SJCRH30 (cell line): Measurements from ENCODE around the gene MOCOS. TPM values are rescaled to one million over a fixed set of nuclear protein-coding genes. Genes with fewer than 3 reads are reported as not detected.
A peak's percentile ranks its signal among the peaks of the same experiment; 100 is the strongest.
"Not testable (repeated sequence)": the region's sequence is repeated elsewhere in the genome, so short reads cannot be mapped to it uniquely, and the experiment has no call there.

ENCODE experiments used
- DNase-seq, 2 experiments: peaks; one replicate each; pipeline ENCODE4 v3.0.0-alpha.2; 2015 to 2020
- H3K27ac ChIP-seq: fragments of 250-450 bp; sonication (Bioruptor Pico); 2 replicates; pipeline ENCODE4 v1.5.1; 2020; ENCODE audit warnings: mild to moderate bottlenecking, moderate library complexity
- H3K27me3 ChIP-seq: fragments of 250-450 bp; sonication (Bioruptor Pico); 2 replicates; pipeline ENCODE4 v1.5.1; 2020; ENCODE audit warnings: mild to moderate bottlenecking, moderate library complexity
- H3K36me3 ChIP-seq: fragments of 250-450 bp; sonication (Bioruptor Pico); 2 replicates; pipeline ENCODE4 v1.5.1; 2020; ENCODE audit warnings: mild to moderate bottlenecking, moderate library complexity
- H3K4me1 ChIP-seq: fragments of 250-450 bp; sonication (Bioruptor Pico); 2 replicates; pipeline ENCODE4 v1.5.1; 2020; ENCODE audit warnings: mild to moderate bottlenecking, moderate library complexity
- H3K4me3 ChIP-seq: fragments of 250-450 bp; sonication (Bioruptor Pico); 2 replicates; pipeline ENCODE4 v1.5.1; 2020; ENCODE audit warnings: mild to moderate bottlenecking, moderate library complexity
- H3K9me3 ChIP-seq: fragments of 250-450 bp; sonication (Bioruptor Pico); replicated peaks from 2 replicates; pipeline ENCODE4 v1.5.1; 2020; ENCODE audit warnings: mild to moderate bottlenecking, moderate library complexity
- total RNA-seq: library from RNA; depleted of rRNA; stranded (reverse); fragments of >200 nt; shearing (Covaris generic); gene quantifications from 2 replicates; pipeline ENCODE4 v1.2.3, GENCODE V29; 2014

MOCOS gene
- total RNA-seq, 1 experiment from 2014 or later = not detected

GRCh38 chr18:36205166-36205565 lies 17.9 kb downstream of the MOCOS start:
- no peak overlapping the region for H3K4me3 ChIP-seq
- H3K27me3 ChIP-seq = no peaks in the 10 kb centered on the region
- H3K4me1 ChIP-seq = no peaks in the 10 kb centered on the region
- no peak overlapping the region for H3K27ac ChIP-seq
- no peaks in the 10 kb centered on the region for H3K9me3 ChIP-seq
- H3K36me3 ChIP-seq = no peaks in the 10 kb centered on the region
- no peak for DNase-seq

GRCh38 chr18:36207303-36207702 lies 20.0 kb downstream of the MOCOS start:
- H3K27ac ChIP-seq = no peak overlapping the region
- H3K4me1 ChIP-seq = no peaks in the 10 kb centered on the region
- no peak overlapping the region for H3K4me3 ChIP-seq
- no peaks in the 10 kb centered on the region for H3K27me3 ChIP-seq
- no peak for DNase-seq
- no peaks in the 10 kb centered on the region for H3K9me3 ChIP-seq
- no peaks in the 10 kb centered on the region for H3K36me3 ChIP-seq

- H3K27me3 ChIP-seq, H3K27ac ChIP-seq, H3K9me3 ChIP-seq: not testable (repeated sequence)
Observed at GRCh38 chr18:36207969-36208368, 20.7 kb downstream of the MOCOS start.

GRCh38 chr18:36211612-36212065 lies 24.3 kb downstream of the MOCOS start:
- Histone ChIP-seq H3K4me1 (no peaks in the 10 kb centered on the region), H3K36me3 (no peaks in the 10 kb centered on the region), H3K27ac (no peak overlapping the region), H3K9me3 (no peaks in the 10 kb centered on the region), H3K4me3 (no peak overlapping the region), H3K27me3 (no peaks in the 10 kb centered on the region)
- no peak for DNase-seq

More at GRCh38 chr18:36207969-36208368, 20.7 kb downstream of the MOCOS start:
- not testable (repeated sequence) for H3K36me3 ChIP-seq, H3K4me3 ChIP-seq, DNase-seq, H3K4me1 ChIP-seq

GRCh38 chr18:36212301-36213171 lies 25.2 kb downstream of the MOCOS start:
- no peak overlapping the region for H3K4me3 ChIP-seq
- no peaks in the 10 kb centered on the region for H3K4me1 ChIP-seq
- H3K27ac ChIP-seq = no peak overlapping the region
- no peak for DNase-seq
- H3K9me3 ChIP-seq = no peaks in the 10 kb centered on the region
- H3K36me3 ChIP-seq = no peaks in the 10 kb centered on the region
- no peaks in the 10 kb centered on the region for H3K27me3 ChIP-seq

GRCh38 chr18:36214811-36215210 lies 27.5 kb downstream of the MOCOS start:
- DNase-seq = no peak
- H3K27ac ChIP-seq = no peak overlapping the region

GRCh38 chr18:36215577-36215976 lies 28.3 kb downstream of the MOCOS start:
- Histone ChIP-seq H3K4me1 (no peaks in the 10 kb centered on the region), H3K27ac (no peak overlapping the region), H3K4me3 (no peak overlapping the region), H3K27me3 (no peaks in the 10 kb centered on the region), H3K9me3 (no peaks in the 10 kb centered on the region), H3K36me3 (no peaks in the 10 kb centered on the region)
- DNase-seq = no peak

More at GRCh38 chr18:36214811-36215210, 27.5 kb downstream of the MOCOS start:
- no peaks in the 10 kb centered on the region for H3K27me3 ChIP-seq
- no peaks in the 10 kb centered on the region for H3K9me3 ChIP-seq
- H3K4me3 ChIP-seq = no peak overlapping the region
- no peaks in the 10 kb centered on the region for H3K4me1 ChIP-seq
- no peaks in the 10 kb centered on the region for H3K36me3 ChIP-seq

GRCh38 chr18:36217348-36217747 lies 30.1 kb downstream of the MOCOS start:
- Histone ChIP-seq H3K27me3 (no peaks in the 10 kb centered on the region), H3K27ac (no peak overlapping the region), H3K36me3 (no peaks in the 10 kb centered on the region), H3K4me3 (no peak overlapping the region), H3K4me1 (no peaks in the 10 kb centered on the region), H3K9me3 (no peaks in the 10 kb centered on the region)
- DNase-seq = no peak

- Histone ChIP-seq H3K4me3 (no peak overlapping the region), H3K27me3 (no peaks in the 10 kb centered on the region)
- no peak for DNase-seq
Observed at GRCh38 chr18:36229188-36229587, 41.9 kb downstream of the MOCOS start.

GRCh38 chr18:36240510-36240909 lies 53.2 kb downstream of the MOCOS start:
- not testable (repeated sequence) for H3K36me3 ChIP-seq, H3K4me3 ChIP-seq

More at GRCh38 chr18:36229188-36229587, 41.9 kb downstream of the MOCOS start:
- H3K27ac ChIP-seq = no peak overlapping the region
- H3K36me3 ChIP-seq = no peaks in the 10 kb centered on the region
- no peaks in the 10 kb centered on the region for H3K4me1 ChIP-seq
- H3K9me3 ChIP-seq = no peaks in the 10 kb centered on the region

GRCh38 chr18:36241831-36242230 lies 54.5 kb downstream of the MOCOS start:
- DNase-seq = no peak
- Histone ChIP-seq H3K4me1 (no peaks in the 10 kb centered on the region), H3K36me3 (no peaks in the 10 kb centered on the region), H3K4me3 (no peak overlapping the region), H3K9me3 (no peaks in the 10 kb centered on the region), H3K27ac (no peak overlapping the region), H3K27me3 (no peaks in the 10 kb centered on the region)

More at GRCh38 chr18:36240510-36240909, 53.2 kb downstream of the MOCOS start:
- H3K27me3 ChIP-seq, H3K9me3 ChIP-seq, H3K4me1 ChIP-seq, DNase-seq, H3K27ac ChIP-seq: not testable (repeated sequence)

GRCh38 chr18:36247036-36247435 lies 59.7 kb downstream of the MOCOS start:
- peak in 1 of 2 experiments; percentile 1 for DNase-seq
- no peak overlapping the region for H3K27ac ChIP-seq
- no peak overlapping the region for H3K4me3 ChIP-seq
- H3K27me3 ChIP-seq = no peaks in the 10 kb centered on the region
- no peaks in the 10 kb centered on the region for H3K9me3 ChIP-seq
- no peaks in the 10 kb centered on the region for H3K36me3 ChIP-seq
- no peaks in the 10 kb centered on the region for H3K4me1 ChIP-seq

GRCh38 chr18:36249392-36249791 lies 62.1 kb downstream of the MOCOS start:
- no peak overlapping the region for H3K4me3 ChIP-seq
- H3K27ac ChIP-seq = no peak overlapping the region
- H3K9me3 ChIP-seq = no peaks in the 10 kb centered on the region
- H3K36me3 ChIP-seq = no peaks in the 10 kb centered on the region
- no peak for DNase-seq
- no peaks in the 10 kb centered on the region for H3K4me1 ChIP-seq
- no peaks in the 10 kb centered on the region for H3K27me3 ChIP-seq

GRCh38 chr18:36250827-36251226 lies 63.5 kb downstream of the MOCOS start:
- DNase-seq = no peak
- H3K4me1 ChIP-seq = no peaks in the 10 kb centered on the region
- no peaks in the 10 kb centered on the region for H3K27me3 ChIP-seq
- no peak overlapping the region for H3K4me3 ChIP-seq
- no peaks in the 10 kb centered on the region for H3K36me3 ChIP-seq
- no peak overlapping the region for H3K27ac ChIP-seq
- no peaks in the 10 kb centered on the region for H3K9me3 ChIP-seq

GRCh38 chr18:36255072-36255698 lies 67.9 kb downstream of the MOCOS start:
- H3K36me3 ChIP-seq = no peaks in the 10 kb centered on the region
- no peak for DNase-seq
- H3K9me3 ChIP-seq = no peaks in the 10 kb centered on the region
- no peak overlapping the region for H3K27ac ChIP-seq
- H3K4me1 ChIP-seq = no peaks in the 10 kb centered on the region
- no peak overlapping the region for H3K4me3 ChIP-seq
- H3K27me3 ChIP-seq = no peaks in the 10 kb centered on the region
